Endometrial microvascular endothelial cells (primary cell): ENCODE measurements around the gene IST1. TPM values are rescaled to one million over a fixed set of nuclear protein-coding genes. Genes with fewer than 3 reads are reported as not detected.

Experiments used
- in situ Hi-C: cut with HindIII; loops from 2 replicates; pipeline ENCODE4 v1.10.0; 2017; ENCODE audit warnings: low sequenced_read_pairs, low pct_unique_long_range_greater_than_20kb; ENCODE audit errors: inconsistent ontology term
- total RNA-seq: library from RNA; depleted of rRNA; stranded (reverse); fragments of >200 nt; gene quantifications from one replicate; pipeline ENCODE4 v1.2.3, GENCODE V29; 2015; ENCODE audit errors: inconsistent ontology term

The IST1 gene
- total RNA-seq, 1 donor from 2014 or later: 204 TPM

DNA sequence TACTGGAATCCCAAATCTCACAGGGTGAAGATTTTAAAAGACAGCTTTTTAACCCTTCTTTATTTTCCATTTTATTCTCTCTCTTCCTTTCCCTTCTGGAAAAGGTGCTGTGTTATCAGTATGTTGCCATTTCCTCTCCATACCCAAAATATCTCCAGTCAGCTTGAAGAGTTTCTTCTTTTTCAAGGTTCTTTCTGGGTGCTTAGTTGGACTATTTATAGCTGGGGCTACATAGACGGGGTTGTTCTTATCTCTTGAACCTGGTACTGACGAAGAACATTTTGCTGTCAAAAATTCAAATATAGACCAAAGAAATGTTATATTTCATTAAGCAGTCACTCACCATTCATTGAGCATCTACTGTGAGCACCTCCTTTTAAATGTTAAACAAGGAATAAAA lies 48.6 kb downstream of the IST1 start:
- in situ Hi-C loops: no loop called here

- in situ Hi-C loops: no loop called here
Observed at GRCh38 chr16:71945616-71946015, 50.3 kb downstream of the IST1 start.

DNA sequence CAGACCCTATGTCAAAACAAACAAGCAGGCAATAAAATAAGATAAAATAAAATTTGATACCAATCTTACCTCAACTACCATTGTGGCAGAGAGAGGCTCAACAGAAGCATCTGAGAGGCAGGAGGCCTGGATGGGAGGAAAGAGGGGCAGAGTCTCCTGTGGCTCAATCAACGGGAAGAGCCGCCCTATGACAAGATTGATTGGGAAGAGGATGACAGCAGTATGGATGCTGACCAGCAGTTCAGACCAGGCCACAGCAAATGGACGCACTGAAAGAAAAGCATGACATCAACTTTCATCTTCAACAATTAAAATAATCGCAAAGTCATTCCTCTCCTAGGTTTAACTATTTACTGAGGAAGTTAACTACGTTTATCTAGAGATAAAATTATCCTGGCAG lies 57.5 kb downstream of the IST1 start:
- in situ Hi-C loops: no loop called here

GRCh38 chr16:71954180-71954579 lies 58.8 kb downstream of the IST1 start:
- in situ Hi-C loops: no loop called here

GRCh38 chr16:71954699-71955195 lies 59.4 kb downstream of the IST1 start:
- in situ Hi-C loops: no loop called here

DNA sequence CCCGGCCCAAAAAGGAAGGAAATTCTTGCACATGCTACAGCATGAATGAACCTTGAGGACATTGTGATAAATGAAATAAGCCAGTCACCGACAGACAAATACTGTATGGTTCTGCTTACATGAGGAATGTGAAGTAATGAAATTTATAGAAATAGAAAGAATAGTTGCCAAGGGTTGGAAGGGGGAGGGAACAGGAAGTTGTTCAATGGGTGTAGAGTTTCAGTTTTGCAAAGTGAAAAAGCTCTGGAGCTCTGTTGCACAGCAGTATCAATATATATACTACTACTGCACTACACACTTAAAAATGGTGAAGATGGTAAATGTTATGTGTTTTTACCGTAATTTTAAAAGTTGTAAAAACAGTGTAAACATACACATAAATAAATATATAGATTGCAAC lies 61.2 kb downstream of the IST1 start:
- in situ Hi-C loops: no loop called here

DNA sequence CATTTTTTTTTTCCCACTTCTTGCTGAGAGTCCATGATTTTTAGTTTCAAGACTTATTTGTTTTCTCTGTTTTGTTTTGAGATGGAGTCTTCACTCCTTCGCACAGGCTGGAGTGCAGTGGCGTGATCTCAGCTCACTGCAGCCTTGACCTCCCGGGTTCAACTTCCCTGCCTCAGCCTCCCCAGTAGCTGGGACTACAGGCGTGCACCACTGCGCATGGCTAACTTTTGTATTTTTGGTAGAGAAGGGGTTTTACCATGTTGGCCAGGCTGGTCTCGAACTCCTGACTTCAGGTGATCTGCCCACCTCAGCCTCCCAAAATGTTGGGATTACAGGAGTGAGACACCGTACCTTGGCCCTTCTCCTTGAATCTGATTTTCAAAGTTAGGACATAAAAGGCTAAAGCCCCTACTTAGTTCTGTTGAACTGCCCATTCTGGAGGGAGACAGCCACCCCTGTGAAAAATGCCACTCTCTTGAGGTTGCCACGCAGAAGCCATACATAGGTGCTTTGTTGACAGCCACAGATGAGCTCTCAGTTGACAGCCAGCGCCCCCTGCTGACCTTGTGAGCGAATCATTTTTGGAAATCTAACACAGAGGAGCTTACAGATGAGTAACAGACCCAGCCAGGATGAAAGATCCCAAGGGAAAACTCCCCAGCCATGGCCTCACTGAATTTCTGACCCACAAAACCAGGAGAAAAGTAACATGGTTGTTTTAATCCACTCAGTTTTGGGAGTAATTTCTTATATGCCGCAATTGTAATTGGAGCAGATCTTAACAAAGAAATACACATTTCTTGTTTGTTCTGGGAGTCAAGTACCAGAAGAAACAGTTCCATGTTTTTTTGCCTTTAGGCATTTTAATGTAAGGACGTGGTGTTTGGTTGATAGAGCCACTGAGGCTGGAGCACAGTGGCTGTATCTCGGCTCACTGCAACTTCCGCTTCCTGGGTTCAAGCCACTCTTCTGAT lies 66.0 kb downstream of the IST1 start:
- in situ Hi-C loops: no loop called here

DNA sequence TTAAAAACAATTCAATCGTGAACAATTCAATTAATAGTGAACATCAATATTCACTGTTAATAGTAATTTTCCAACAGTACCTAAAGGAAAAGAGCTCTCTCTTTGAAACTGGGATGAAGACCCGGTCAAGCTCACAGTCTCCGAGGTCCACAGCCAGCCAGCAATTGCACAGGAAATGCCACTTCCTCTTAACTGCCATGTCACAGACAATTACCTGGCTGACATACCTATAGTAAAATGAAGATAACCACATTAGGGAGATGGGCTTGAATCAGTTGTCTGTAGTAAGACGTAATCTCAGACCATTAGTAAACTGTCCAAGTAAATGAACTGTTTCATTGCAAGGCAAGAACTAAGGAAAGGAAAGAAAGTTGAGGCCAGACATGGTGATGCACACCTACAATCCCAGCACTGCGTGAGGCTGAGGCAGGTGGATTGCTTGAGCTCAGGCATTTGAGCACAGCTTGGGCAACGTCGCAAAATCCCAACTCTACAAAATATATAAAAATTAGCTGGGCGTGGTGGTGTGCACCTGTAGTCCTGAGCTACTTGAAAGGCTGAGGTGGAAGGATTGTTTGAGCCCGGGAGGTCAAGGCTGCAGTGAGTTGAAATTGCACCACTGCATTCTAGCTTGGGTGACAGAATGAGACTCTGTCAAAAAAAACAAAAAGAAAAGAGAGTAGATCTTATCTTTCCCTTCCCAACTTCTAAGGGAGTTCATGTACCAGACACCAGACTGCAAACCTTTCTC lies 68.0 kb downstream of the IST1 start:
- in situ Hi-C loops: no loop called here

GRCh38 chr16:71965223-71965622 lies 69.9 kb downstream of the IST1 start:
- in situ Hi-C loops: no loop called here

DNA sequence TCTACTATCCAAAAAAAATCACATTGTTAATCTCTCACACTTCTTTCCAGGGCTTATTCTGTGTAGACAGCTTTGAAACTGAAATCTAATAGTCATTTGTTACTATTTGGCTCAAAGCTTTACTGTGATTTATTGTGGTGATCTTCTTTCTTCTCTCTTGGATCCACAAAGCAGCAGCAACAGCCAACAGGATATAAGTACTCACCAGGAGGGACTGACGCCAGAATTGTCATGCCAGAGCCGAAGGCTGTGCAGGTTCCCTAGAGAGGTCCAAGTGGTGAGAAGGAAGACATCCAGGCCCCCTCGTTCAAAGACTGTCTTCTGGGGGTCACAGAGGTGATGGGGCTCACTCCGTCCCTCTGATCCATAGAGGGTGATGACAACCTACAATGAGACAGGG lies 71.6 kb downstream of the IST1 start:
- in situ Hi-C loops: no loop called here

DNA sequence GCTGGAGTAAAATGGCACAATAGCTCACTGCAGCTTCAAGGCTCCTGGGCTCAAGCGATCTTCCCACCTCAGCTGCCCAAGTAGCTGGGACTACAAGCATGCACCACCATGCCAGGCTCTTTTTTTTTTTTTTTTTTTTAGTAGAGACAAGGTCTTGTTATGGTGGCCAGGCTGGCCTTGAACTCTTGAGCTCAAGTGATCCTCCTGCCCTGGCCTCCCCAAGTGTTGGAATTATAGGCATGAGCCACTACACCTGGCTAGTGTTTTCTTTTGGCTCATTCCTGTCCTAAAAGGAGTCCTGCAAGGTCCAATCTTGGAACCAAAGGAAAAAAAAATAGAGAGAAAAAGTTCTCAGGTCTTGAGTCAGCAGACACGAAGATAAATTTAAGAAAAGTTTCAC lies 74.0 kb downstream of the IST1 start:
- in situ Hi-C loops: no loop called here

- in situ Hi-C loops: no loop called here
Observed at GRCh38 chr16:71971571-71971970, 76.2 kb downstream of the IST1 start.

DNA sequence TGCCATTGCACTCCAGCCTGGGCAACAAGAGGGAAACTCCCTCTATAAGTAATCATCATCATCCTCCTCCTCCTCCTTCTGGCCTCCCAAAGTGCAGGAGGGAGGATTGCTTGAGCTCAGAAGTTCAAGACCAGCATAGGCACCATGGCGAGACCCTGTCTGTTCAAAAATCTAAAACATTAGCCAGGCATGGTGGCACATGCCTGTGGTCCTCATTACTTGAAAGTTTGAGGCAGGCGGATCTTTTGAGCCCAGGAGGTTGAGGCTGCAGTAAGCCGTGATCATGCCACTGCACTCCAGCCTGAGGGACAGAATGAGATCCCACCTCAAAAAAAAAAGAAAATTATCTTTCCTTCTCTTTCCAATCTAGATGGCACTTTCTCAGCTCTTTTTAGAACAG lies 77.0 kb downstream of the IST1 start:
- in situ Hi-C loops: no loop called here

- in situ Hi-C loops: no loop called here
Observed at GRCh38 chr16:71973001-71973400, 77.7 kb downstream of the IST1 start.

- in situ Hi-C loops: no loop called here
Observed at GRCh38 chr16:71974068-71974818, 78.9 kb downstream of the IST1 start.

Other genes with a start within 250 kb of the IST1 start
- gene PHLPP2, start 170.8 kb upstream of the IST1 start, total RNA-seq: 6.8 TPM
- 67.8 TPM for gene AP1G1, start 86.7 kb upstream of the IST1 start, total RNA-seq
- gene ATXN1L, start 49.6 kb upstream of the IST1 start, total RNA-seq: 14.0 TPM
- gene ZNF821, start 11.3 kb upstream of the IST1 start, total RNA-seq: 10.5 TPM
- not detected for gene PKD1L3, start 104.9 kb downstream of the IST1 start, total RNA-seq
- 8.8 TPM for gene DHODH, start 113.2 kb downstream of the IST1 start, total RNA-seq
- not detected for gene HP, start 159.0 kb downstream of the IST1 start, total RNA-seq
- gene HPR, start 167.7 kb downstream of the IST1 start, total RNA-seq: not detected
- gene TXNL4B, start 198.1 kb downstream of the IST1 start, total RNA-seq: 16.1 TPM
- gene DHX38, start 198.3 kb downstream of the IST1 start, total RNA-seq: 39.6 TPM